ENCODE measurements around the gene PPFIA2. TPM values are rescaled to one million over a fixed set of nuclear protein-coding genes. Genes with fewer than 3 reads are reported as not detected.

PPFIA2 gene
- total RNA-seq, 1 experiment from 2014 or later = 1.1 TPM

DNA sequence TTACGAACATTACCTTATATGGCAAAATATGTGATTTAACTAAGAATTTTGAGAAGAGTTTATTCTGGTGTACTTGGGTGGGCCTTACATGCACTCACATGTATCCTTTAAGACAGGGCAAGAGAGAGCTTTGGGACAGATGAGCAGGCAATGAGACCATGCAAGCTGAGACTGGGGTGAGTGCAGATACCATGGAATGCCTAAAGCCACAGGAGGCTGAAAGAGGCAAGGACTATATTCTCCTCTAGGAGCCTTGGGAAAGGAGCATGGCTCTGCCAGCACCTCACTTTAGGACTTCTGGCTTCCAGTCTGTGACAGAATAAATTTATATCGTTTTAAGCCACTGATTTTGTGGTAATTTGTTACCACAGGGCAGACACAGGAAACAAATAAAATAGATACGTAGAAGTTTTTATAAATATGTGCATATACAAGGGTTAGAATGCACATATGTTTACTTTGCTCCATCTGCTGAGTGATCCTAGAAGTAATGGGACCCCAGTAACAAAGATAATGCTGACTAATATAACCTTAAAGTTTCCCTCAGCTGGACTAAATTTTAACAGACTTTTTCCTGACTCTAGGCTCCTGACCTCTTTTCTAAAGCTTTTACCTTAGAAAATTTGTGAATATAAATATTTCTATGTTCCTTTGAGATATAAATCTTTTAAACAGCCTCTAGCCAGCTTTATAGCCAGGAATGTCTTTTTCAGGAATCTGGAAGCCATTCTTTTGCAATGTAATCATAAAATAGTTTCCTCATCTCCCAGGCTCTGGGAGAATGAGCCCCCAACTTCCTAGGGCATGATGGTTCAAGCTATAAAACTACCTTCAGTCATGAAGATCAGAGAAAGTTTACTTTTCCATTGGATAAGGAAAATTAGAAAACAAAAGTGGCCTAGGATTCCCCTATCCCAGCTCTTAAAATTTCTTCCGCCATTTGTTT, 216.8 kb downstream of the PPFIA2 start (continued):
- TF ChIP-seq PRDM15 (CRISPR knock-in tag; IDR thresholded peaks at IDR 0.05) (no peak), NFATC4 (CRISPR knock-in tag; IDR thresholded peaks at IDR 0.05) (no peak), OVOL2 (CRISPR knock-in tag; IDR thresholded peaks at IDR 0.05; ENCODE audit: borderline replicate concordance) (no peak), ATF3 (CRISPR knock-in tag; conservative IDR thresholded peaks at IDR 0.05) (no peak), ESRRA (CRISPR knock-in tag; IDR thresholded peaks at IDR 0.05; ENCODE audit: borderline replicate concordance) (no peak), CBFB (CRISPR knock-in tag; IDR thresholded peaks at IDR 0.05; ENCODE audit: low read depth) (no peak), PRRX2 (CRISPR knock-in tag; IDR thresholded peaks at IDR 0.05) (no peak), ZBTB21 (CRISPR knock-in tag; IDR thresholded peaks at IDR 0.05; ENCODE audit: borderline replicate concordance) (no peak)
- TF ChIP-seq, protein P1, sequence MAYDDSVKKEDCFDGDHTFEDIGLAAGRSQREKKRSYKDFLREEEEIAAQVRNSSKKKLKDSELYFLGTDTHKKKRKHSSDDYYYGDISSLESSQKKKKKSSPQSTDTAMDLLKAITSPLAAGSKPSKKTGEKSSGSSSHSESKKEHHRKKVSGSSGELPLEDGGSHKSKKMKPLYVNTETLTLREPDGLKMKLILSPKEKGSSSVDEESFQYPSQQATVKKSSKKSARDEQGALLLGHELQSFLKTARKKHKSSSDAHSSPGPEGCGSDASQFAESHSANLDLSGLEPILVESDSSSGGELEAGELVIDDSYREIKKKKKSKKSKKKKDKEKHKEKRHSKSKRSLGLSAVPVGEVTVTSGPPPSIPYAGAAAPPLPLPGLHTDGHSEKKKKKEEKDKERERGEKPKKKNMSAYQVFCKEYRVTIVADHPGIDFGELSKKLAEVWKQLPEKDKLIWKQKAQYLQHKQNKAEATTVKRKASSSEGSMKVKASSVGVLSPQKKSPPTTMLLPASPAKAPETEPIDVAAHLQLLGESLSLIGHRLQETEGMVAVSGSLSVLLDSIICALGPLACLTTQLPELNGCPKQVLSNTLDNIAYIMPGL (CRISPR knock-in tag; IDR thresholded peaks at IDR 0.05) = no peak

- Mint-ChIP-seq H3K4me1 (peaks cover 16% of the 10 kb centered on the region), H3K27ac (no peak overlapping the region), H3K4me3 (no peak overlapping the region), H3K9me3 (no peaks in the 10 kb centered on the region), H3K27me3 (ENCODE audit: low read depth) (no peaks in the 10 kb centered on the region), H3K36me3 (no peaks in the 10 kb centered on the region)
- CTCF ChIA-PET = no interaction called here
- POLR2A ChIA-PET = no interaction called here
- ATAC-seq = no peak
- TF ChIP-seq E2F4 (CRISPR knock-in tag; IDR thresholded peaks at IDR 0.05; ENCODE audit: borderline replicate concordance, low read depth) (no peak), ZNF219 (CRISPR knock-in tag; IDR thresholded peaks at IDR 0.05; ENCODE audit: borderline replicate concordance) (no peak), OVOL2 (CRISPR knock-in tag; IDR thresholded peaks at IDR 0.05; ENCODE audit: borderline replicate concordance) (no peak), IRF1 (CRISPR knock-in tag; IDR thresholded peaks at IDR 0.05) (no peak), GTF2I (CRISPR knock-in tag; conservative IDR thresholded peaks at IDR 0.05) (no peak), ZNF512 (CRISPR knock-in tag; IDR thresholded peaks at IDR 0.05; ENCODE audit: borderline replicate concordance) (no peak), MXD4 (CRISPR knock-in tag; IDR thresholded peaks at IDR 0.05; ENCODE audit: borderline replicate concordance) (no peak), FOXJ3 (CRISPR knock-in tag; IDR thresholded peaks at IDR 0.05; ENCODE audit: borderline replicate concordance) (no peak), MAX (CRISPR knock-in tag; IDR thresholded peaks at IDR 0.05) (no peak), HMGA2 (CRISPR knock-in tag; IDR thresholded peaks at IDR 0.05) (no peak), ZNF121 (CRISPR knock-in tag; IDR thresholded peaks at IDR 0.05) (no peak), SMAD4 (CRISPR knock-in tag; IDR thresholded peaks at IDR 0.05) (no peak)
- TF ChIP-seq, protein P2, sequence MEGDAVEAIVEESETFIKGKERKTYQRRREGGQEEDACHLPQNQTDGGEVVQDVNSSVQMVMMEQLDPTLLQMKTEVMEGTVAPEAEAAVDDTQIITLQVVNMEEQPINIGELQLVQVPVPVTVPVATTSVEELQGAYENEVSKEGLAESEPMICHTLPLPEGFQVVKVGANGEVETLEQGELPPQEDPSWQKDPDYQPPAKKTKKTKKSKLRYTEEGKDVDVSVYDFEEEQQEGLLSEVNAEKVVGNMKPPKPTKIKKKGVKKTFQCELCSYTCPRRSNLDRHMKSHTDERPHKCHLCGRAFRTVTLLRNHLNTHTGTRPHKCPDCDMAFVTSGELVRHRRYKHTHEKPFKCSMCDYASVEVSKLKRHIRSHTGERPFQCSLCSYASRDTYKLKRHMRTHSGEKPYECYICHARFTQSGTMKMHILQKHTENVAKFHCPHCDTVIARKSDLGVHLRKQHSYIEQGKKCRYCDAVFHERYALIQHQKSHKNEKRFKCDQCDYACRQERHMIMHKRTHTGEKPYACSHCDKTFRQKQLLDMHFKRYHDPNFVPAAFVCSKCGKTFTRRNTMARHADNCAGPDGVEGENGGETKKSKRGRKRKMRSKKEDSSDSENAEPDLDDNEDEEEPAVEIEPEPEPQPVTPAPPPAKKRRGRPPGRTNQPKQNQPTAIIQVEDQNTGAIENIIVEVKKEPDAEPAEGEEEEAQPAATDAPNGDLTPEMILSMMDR (IDR thresholded peaks at IDR 0.05) = no peak
- TF ChIP-seq, protein P3, sequence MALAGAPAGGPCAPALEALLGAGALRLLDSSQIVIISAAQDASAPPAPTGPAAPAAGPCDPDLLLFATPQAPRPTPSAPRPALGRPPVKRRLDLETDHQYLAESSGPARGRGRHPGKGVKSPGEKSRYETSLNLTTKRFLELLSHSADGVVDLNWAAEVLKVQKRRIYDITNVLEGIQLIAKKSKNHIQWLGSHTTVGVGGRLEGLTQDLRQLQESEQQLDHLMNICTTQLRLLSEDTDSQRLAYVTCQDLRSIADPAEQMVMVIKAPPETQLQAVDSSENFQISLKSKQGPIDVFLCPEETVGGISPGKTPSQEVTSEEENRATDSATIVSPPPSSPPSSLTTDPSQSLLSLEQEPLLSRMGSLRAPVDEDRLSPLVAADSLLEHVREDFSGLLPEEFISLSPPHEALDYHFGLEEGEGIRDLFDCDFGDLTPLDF (CRISPR knock-in tag; IDR thresholded peaks at IDR 0.05) = no peak
- no peak for DNase-seq (ENCODE audit: low spot score)
Observed at GRCh38 chr12:81541121-81541520, 218.0 kb downstream of the PPFIA2 start.

Data from WTC11 (cell line).